LNCaP clone FGC (cell line): Measurements from ENCODE around the gene CRADD.

Source experiments
- DNase-seq: peaks from one replicate; pipeline ENCODE4 v3.0.0-alpha.2; 2011; ENCODE audit warnings: low read depth
- H3K4me3 ChIP-seq: 2 replicates; pipeline ENCODE4 v1.5.1; 2011; ENCODE audit warnings: mild to moderate bottlenecking, low read depth, low read length, control low read depth
- TF ChIP-seq, protein P1 (sequence below): IDR thresholded peaks from 2 replicates; pipeline ENCODE4 v1.5.1; 2012; ENCODE audit warnings: mild to moderate bottlenecking; ENCODE audit not compliant: control insufficient read depth, insufficient read depth; ENCODE audit errors: extremely low read depth

CRADD gene

DNA sequence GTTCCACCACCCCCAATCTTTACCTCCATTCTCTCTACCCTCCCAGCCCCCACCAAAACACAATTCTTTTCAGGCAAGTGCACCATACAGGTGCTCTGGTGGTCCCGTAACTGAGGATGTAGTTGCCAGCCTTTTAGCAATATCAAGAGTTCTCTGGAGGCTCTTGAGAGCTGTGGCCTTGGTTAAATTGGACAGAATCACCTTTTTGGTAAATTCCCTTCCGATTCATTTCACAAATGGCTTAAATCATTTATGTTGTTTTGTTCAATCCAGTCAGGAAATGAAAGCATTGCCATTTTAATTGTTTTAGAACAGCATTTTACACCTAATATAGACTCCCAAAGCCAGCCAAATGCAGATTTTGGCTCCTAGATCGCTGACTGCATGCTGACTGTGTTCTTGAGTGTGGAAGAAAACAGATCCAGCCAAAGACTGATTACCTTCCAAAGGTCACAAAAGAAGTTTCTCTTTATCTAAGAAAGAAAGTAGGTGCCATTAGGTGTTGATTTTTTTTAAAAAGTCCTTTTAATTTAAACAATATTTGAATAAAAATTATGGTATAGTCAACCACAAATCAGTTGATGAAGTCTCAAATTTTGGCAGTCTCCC lies 25.6 kb downstream of the CRADD start:
- no peak for DNase-seq
- TF ChIP-seq, protein P1, sequence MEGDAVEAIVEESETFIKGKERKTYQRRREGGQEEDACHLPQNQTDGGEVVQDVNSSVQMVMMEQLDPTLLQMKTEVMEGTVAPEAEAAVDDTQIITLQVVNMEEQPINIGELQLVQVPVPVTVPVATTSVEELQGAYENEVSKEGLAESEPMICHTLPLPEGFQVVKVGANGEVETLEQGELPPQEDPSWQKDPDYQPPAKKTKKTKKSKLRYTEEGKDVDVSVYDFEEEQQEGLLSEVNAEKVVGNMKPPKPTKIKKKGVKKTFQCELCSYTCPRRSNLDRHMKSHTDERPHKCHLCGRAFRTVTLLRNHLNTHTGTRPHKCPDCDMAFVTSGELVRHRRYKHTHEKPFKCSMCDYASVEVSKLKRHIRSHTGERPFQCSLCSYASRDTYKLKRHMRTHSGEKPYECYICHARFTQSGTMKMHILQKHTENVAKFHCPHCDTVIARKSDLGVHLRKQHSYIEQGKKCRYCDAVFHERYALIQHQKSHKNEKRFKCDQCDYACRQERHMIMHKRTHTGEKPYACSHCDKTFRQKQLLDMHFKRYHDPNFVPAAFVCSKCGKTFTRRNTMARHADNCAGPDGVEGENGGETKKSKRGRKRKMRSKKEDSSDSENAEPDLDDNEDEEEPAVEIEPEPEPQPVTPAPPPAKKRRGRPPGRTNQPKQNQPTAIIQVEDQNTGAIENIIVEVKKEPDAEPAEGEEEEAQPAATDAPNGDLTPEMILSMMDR, result no peak
- H3K4me3 ChIP-seq, result no peak overlapping the region

DNA sequence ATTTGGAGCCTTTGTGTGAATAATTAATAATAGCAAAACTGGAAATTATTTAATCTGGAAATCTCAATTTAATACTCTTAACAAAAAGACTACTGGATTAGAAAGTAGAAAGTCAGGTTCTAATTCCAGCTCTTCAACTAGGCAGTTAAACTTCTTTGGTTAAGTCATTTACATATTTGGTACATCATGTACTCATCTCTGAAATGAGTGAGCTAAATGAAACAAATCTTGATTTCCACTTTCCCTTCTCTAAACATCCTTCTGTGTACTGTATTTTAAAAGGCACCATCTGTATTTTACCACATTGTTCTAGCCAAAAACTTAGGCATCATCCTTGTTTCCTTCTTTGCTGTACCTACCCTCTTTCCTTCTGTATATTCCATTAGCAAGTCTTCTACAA lies 26.9 kb downstream of the CRADD start:
- H3K4me3 ChIP-seq, result no peak overlapping the region
- DNase-seq, result peak; percentile 70
- TF ChIP-seq, protein P1, result no peak

DNA sequence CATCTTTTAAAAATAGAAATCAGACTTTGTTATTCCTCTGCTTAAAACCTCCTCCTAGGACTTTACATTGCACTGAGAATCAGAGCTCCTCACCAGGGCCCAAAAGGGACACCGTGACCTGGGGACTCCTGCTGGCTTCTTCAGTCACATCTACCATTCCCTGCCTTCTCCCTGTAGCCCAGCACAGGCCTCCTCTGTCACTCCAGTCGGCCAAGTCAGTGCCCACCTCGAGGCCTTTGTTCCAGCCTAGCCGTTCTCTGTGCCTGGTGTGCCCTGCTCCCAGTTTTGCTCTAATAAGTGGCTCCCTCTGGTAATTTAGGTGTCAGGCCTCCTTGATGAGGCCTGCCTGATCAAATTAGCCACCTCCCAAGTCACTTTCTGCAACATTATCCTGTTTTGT lies 27.4 kb downstream of the CRADD start:
- no peak for DNase-seq
- TF ChIP-seq, protein P1, result no peak
- H3K4me3 ChIP-seq, result no peak overlapping the region

DNA sequence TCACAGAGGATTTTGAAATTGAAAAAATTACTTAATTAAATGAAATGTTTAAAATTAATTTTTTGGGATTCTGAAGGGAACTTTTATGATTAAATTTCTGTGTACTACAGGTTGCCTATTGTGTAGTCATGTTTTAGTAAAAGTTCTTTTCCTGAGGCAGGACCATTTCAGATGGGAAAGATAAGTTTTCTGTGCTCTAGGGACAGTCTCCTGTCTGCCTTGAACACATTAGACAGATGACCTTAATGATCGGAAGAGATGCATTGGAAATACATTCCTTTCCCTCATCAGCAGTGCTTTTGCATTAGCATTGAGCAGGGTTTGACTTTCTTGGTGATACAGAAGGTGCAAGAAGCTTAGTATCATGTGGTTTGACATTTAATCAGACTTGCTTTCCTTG lies 28.1 kb downstream of the CRADD start:
- TF ChIP-seq, protein P1, result no peak
- H3K4me3 ChIP-seq, result no peak overlapping the region
- DNase-seq, result no peak

DNA sequence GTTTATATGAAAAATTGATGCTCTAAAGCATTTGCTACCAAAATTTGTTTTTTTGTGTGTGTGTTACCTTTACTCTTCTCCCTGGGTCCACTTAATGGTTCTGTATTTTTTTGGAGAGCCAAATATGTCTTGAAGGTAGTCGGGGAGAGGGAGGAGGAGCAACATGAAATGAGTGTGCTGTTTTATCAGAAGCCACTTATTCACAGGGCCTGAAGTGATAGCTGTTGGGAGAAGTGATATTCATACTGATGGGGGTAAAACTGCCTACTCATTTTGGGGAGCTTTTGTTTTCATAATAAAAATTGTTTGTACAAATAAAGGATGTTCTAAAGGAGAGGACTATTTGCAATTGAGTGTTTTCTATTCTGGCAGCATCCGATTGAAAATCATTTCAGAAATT lies 29.2 kb downstream of the CRADD start:
- no peak for DNase-seq
- TF ChIP-seq, protein P1, result no peak
- H3K4me3 ChIP-seq, result no peak overlapping the region

DNA sequence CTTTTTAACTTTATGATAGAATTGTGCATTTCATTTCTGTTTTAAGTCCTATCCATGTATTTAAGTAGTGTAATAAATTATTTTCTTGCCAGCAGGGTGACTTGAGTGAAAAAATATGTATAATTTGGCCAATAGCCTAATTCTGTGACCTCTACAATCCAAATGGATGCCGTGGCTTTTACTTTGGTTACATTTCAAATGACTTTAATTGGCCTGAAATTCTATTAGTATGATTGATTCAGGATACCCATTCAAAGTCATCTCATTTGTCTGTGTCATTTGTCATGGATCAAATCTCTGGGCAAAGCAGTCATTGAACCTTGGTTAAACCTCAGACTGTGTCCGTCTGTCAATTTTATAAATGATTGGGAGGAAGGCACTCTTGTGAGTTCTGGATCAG lies 29.6 kb downstream of the CRADD start:
- H3K4me3 ChIP-seq, result no peak overlapping the region
- TF ChIP-seq, protein P1, result no peak
- DNase-seq, result no peak

DNA sequence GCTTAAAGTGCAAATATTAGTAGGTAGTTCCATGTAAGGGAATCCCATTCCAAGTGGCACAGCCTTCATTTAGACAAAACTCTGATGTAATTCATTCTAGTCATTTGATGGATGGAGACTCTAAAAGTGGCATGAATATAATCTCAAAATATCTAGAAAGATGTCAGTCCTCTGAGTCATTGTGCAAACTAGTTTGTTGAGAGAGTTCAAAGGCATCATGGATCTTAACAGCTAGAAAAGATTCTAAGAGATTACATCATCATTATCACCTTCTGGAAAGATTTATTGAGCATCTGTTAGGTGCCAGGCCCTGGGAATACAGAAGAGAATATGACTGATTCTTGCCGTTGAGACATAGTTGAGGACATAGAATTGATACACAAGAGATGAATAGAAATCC lies 30.7 kb downstream of the CRADD start:
- H3K4me3 ChIP-seq, result no peak overlapping the region
- DNase-seq, result no peak
- TF ChIP-seq, protein P1, result no peak
